Smooth muscle cell (in vitro differentiated cells): ENCODE results near the gene TUBB3. TPM values are rescaled to one million over a fixed set of nuclear protein-coding genes. Genes with fewer than 3 reads are reported as not detected.

Experiments
- DNase-seq: peaks from one replicate; lab custom pipeline; 2025; ENCODE audit not compliant: unreplicated experiment; lab: John Stamatoyannopoulos, UW
- H2AFZ ChIP-seq: fragments of 200-600 bp; sonication (generic); 2 replicates; pipeline ENCODE4 v1.6.0; 2016; ENCODE audit warnings: antibody characterized with exemption, low read depth, mild to moderate bottlenecking
- H3F3A ChIP-seq: fragments of 200-600 bp; sonication (generic); 2 replicates; pipeline ENCODE4 v1.6.0; 2017; ENCODE audit warnings: antibody characterized with exemption, low read depth
- H3K27ac ChIP-seq: fragments of 200-600 bp; sonication (generic); 2 replicates; pipeline ENCODE4 v1.5.1; 2016; ENCODE audit warnings: low read depth, mild to moderate bottlenecking
- H3K27me3 ChIP-seq: fragments of 200-600 bp; sonication (generic); 2 replicates; pipeline ENCODE4 v1.6.1; 2016; ENCODE audit warnings: low read depth, mild to moderate bottlenecking
- H3K36me3 ChIP-seq: fragments of 200-600 bp; sonication (generic); 2 replicates; pipeline ENCODE4 v1.5.1; 2016; ENCODE audit warnings: low read depth
- H3K4me1 ChIP-seq: fragments of 200-600 bp; sonication (generic); 2 replicates; pipeline ENCODE4 v1.5.1; 2016; ENCODE audit warnings: low read depth
- H3K4me2 ChIP-seq: fragments of 200-600 bp; sonication (generic); 2 replicates; pipeline ENCODE4 v1.6.0; 2016; ENCODE audit warnings: mild to moderate bottlenecking
- H3K4me3 ChIP-seq: fragments of 200-600 bp; sonication (generic); 2 replicates; pipeline ENCODE4 v1.5.1; 2016; ENCODE audit warnings: mild to moderate bottlenecking
- H3K79me2 ChIP-seq: fragments of 200-600 bp; sonication (generic); 2 replicates; pipeline ENCODE4 v1.6.0; 2016; ENCODE audit warnings: low read depth, mild to moderate bottlenecking
- H3K9ac ChIP-seq: fragments of 200-600 bp; sonication (generic); 2 replicates; pipeline ENCODE4 v1.6.0; 2016; ENCODE audit warnings: low read depth
- H3K9me3 ChIP-seq: fragments of 200-600 bp; sonication (generic); replicated peaks from 2 replicates; pipeline ENCODE4 v1.5.1; 2016; ENCODE audit warnings: low read depth
- H4K20me1 ChIP-seq: fragments of 200-600 bp; sonication (generic); 2 replicates; pipeline ENCODE4 v1.6.0; 2016; ENCODE audit warnings: low read depth
- WGBS: methylation state at CpG from one replicate; pipeline ENCODE4 v1.1.7; 2016; ENCODE audit warnings: low lambda C conversion rate; 5-methylcytosine and 5-hydroxymethylcytosine counted together
- polyA plus RNA-seq: library from polyadenylated mRNA; unstranded; fragments of >200 nt; fragmentation: Nextera tagmentation; extraction: Ambion mirVana; gene quantifications from 2 replicates; pipeline ENCODE4 v1.2.1, GENCODE V29; 2016
- total RNA-seq: library from RNA; depleted of rRNA; stranded (reverse); fragments of >200 nt; gene quantifications from 2 replicates; pipeline ENCODE4 v1.2.3, GENCODE V29; 2014
- TF ChIP-seq, protein P1 (sequence below): fragments of 200-600 bp; sonication (generic); IDR thresholded peaks from 2 replicates; pipeline ENCODE4 v1.5.1; 2017; ENCODE audit warnings: borderline replicate concordance, mild to moderate bottlenecking, antibody characterized with exemption; ENCODE audit not compliant: insufficient read depth, poor library complexity, severe bottlenecking

TUBB3 gene
- total and polyA plus RNA-seq, 2 experiments from 2014 or later = 198 to 234 TPM

DNA sequence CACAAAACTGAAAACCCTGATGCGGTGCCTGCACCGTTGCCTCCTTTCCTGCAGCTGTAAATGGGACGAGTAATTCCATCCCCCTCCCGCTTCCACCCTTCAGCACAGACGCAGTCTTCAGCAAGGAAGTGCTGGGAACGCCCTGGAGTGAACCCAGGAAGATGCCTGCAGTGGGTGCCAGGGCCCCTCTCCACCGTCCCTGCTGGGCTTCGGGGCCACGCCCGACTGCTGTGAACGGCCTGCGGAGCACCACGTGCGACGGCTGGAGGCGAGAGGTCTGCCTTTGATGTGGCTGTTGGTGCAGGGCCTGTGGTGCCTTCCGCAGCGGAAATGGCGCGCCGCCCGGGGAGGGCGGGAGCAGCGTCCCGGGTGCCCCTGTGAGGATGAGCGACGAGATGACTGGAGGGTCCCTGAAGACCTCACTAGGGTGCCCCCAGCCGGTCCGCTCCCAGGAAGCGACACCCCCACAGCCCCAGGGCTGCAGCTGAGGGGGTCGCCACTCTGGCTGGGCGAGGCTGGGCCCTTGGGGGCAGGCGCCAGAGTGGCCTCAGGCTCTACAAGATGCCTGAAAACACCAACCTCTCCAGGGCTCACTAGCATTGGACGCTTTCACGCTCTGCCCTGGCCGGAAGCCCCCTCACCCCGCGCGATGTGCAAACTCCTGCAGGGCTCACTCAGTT is 5.2 kb upstream of the TUBB3 start:
- H3K79me2 ChIP-seq = peaks cover 13% of the 10 kb centered on the region
- H3K36me3 ChIP-seq = no peaks in the 10 kb centered on the region
- H3K27ac ChIP-seq = peak overlapping the region; percentile 48
- no peaks in the 10 kb centered on the region for H4K20me1 ChIP-seq
- TF ChIP-seq, protein P1, sequence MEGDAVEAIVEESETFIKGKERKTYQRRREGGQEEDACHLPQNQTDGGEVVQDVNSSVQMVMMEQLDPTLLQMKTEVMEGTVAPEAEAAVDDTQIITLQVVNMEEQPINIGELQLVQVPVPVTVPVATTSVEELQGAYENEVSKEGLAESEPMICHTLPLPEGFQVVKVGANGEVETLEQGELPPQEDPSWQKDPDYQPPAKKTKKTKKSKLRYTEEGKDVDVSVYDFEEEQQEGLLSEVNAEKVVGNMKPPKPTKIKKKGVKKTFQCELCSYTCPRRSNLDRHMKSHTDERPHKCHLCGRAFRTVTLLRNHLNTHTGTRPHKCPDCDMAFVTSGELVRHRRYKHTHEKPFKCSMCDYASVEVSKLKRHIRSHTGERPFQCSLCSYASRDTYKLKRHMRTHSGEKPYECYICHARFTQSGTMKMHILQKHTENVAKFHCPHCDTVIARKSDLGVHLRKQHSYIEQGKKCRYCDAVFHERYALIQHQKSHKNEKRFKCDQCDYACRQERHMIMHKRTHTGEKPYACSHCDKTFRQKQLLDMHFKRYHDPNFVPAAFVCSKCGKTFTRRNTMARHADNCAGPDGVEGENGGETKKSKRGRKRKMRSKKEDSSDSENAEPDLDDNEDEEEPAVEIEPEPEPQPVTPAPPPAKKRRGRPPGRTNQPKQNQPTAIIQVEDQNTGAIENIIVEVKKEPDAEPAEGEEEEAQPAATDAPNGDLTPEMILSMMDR = no peak
- DNase-seq = peak; percentile 40
- under 1% methylated on average over 38 of the region's 39 CpGs for WGBS
- H3K4me1 ChIP-seq = peaks cover 34% of the 10 kb centered on the region
- H3K4me3 ChIP-seq = peak overlapping the region; percentile 56
- no peak overlapping the region for H2AFZ ChIP-seq
- no peaks in the 10 kb centered on the region for H3K9me3 ChIP-seq
- H3K4me2 ChIP-seq = peak overlapping the region; percentile 98
- H3K9ac ChIP-seq = peak overlapping the region; percentile 4
- H3F3A ChIP-seq = peaks cover 19% of the 10 kb centered on the region
- H3K27me3 ChIP-seq = no peaks in the 10 kb centered on the region

DNA sequence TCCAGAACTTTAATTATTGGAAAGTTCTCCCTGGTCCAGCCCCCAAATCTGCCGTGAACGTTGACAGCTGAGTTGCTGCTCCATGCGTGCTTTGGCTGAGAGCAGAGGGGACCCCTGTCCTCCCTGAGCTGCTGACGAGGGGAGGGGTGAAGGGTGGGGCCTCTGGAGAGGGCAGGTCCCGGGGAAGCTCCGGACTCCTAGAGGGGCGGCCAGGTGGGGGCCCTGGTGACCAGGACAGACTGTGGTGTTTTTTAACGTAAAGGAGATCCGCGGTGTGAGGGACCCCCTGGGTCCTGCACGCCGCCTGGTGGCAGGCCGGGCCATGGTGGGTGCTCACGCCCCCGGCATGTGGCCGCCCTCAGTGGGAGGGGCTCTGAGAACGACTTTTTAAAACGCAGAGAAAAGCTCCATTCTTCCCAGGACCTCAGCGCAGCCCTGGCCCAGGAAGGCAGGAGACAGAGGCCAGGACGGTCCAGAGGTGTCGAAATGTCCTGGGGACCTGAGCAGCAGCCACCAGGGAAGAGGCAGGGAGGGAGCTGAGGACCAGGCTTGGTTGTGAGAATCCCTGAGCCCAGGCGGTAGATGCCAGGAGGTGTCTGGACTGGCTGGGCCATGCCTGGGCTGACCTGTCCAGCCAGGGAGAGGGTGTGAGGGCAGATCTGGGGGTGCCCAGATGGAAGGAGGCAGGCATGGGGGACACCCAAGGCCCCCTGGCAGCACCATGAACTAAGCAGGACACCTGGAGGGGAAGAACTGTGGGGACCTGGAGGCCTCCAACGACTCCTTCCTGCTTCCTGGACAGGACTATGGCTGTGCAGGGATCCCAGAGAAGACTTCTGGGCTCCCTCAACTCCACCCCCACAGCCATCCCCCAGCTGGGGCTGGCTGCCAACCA is 4.4 kb upstream of the TUBB3 start, which contains the start of gene MC1R:
Gene MC1R (plus strand): TSS at position 410 of the 895 bp plus-strand sequence. CDS start 397 bp downstream, at position 807.
- Histone ChIP-seq H3K9ac (peak within 1 kb of the TSS; percentile 4), H3K27ac (peak within 1 kb of the TSS; percentile 48), H3K27me3 (no peaks in the 10 kb centered on the region), H3K4me3 (peak within 1 kb of the TSS; percentile 56), H3K36me3 (no peaks in the 10 kb centered on the region), H3K9me3 (no peaks in the 10 kb centered on the region), H3K79me2 (peaks cover 19% of the 10 kb centered on the region), H2AFZ (no peak within 1 kb of the TSS), H3F3A (peaks cover 19% of the 10 kb centered on the region), H3K4me1 (peaks cover 34% of the 10 kb centered on the region), H4K20me1 (peaks cover 4% of the 10 kb centered on the region), H3K4me2 (peak within 1 kb of the TSS; percentile 98)
- DNase-seq = peak; percentile 40
- TF ChIP-seq, protein P1 = peak; percentile 62
- WGBS = 12% methylated on average over 23 of the region's 23 CpGs

- Histone ChIP-seq H3K27ac (peak overlapping the region; percentile 99), H3F3A (peaks cover 19% of the 10 kb centered on the region), H3K4me1 (peaks cover 34% of the 10 kb centered on the region), H2AFZ (no peak overlapping the region), H3K9me3 (no peaks in the 10 kb centered on the region), H3K79me2 (peaks cover 29% of the 10 kb centered on the region), H3K4me3 (no peak overlapping the region), H3K4me2 (peak overlapping the region; percentile 98), H4K20me1 (peaks cover 14% of the 10 kb centered on the region), H3K36me3 (no peaks in the 10 kb centered on the region), H3K9ac (peak overlapping the region; percentile 40), H3K27me3 (no peaks in the 10 kb centered on the region)
- TF ChIP-seq, protein P1 = no peak
- WGBS = 96% methylated on average over 52 of the region's 52 CpGs
- no peak for DNase-seq
These were observed 3.4 kb upstream of the TUBB3 start for GRCh38 chr16:89919535-89920406.
